Right cardiac atrium (tissue), 5 donors: ENCODE results near the gene HOXB5. TPM values are rescaled to one million over a fixed set of nuclear protein-coding genes. Genes with fewer than 3 reads are reported as not detected.

Source experiments
- ATAC-seq, 2 donors: fragments of 200-7000 bp; cut with Tn5 transposase; one replicate each; pipeline versions ENCODE4 v1.8.0 to v1.9.1; 2020; ENCODE audit warnings: moderate library complexity in 2 of 2, mild to moderate bottlenecking in 1 of 2
- DNase-seq, 3 donors: peaks; one replicate each; pipeline ENCODE4 v3.0.0-alpha.2; 2020
- H3K27ac ChIP-seq: one replicate; pipeline ENCODE4 v1.5.1; 2013; ENCODE audit warnings: mild to moderate bottlenecking, low read length, control low read depth, moderate library complexity
- H3K27me3 ChIP-seq: one replicate; pipeline ENCODE4 v1.6.1; 2013; ENCODE audit not compliant: control insufficient read depth, insufficient read depth
- H3K4me1 ChIP-seq: one replicate; pipeline ENCODE4 v1.6.1; 2013; ENCODE audit warnings: low read length; ENCODE audit not compliant: control insufficient read depth, insufficient read depth
- H3K4me3 ChIP-seq: one replicate; pipeline ENCODE4 v1.5.1; 2013; ENCODE audit warnings: low read length, control low read depth
- H3K9me3 ChIP-seq: one replicate; pipeline ENCODE4 v1.6.1; 2013; ENCODE audit warnings: low read length; ENCODE audit not compliant: control insufficient read depth
- whole genome bisulfite sequencing: extraction: QIAGEN DNeasy Blood & Tissue Kit; methylation state at CpG from one replicate; pipeline ENCODE4 v1.1.7; 2013; 5-methylcytosine and 5-hydroxymethylcytosine counted together
- intact Hi-C, 4 donors: fragments of 100-400 bp; cut with DNase I; formaldehyde crosslinking; loops; one replicate each; pipeline versions ENCODE4 v1.11.0 to v1.14.0; 2022 to 2023
- long read RNA-seq, 4 donors: library from polyadenylated mRNA; unstranded; transcript quantifications; one replicate each; pipeline ENCODE4 v2.0.0, GENCODE V29; 2020 to 2021
- polyA plus RNA-seq: library from polyadenylated mRNA; stranded (reverse); fragments of 200-250 nt; gene quantifications from one replicate; pipeline ENCODE4 v1.2.3, GENCODE V29; 2013
- total RNA-seq, 4 donors: library from RNA; stranded (reverse); fragmentation: NEBNext Ultra II Directional; extraction: Animal tissue kit (Norgen Biotek cat#: 25700); gene quantifications; one replicate each; pipeline ENCODE4 v1.2.1, GENCODE V29; 2021
- donor health status: healthy with polysubstance abuse.
- donor health status: DM: no; HTN: yes; CAD: no.
- donor health status: DM: no; HTN: no; CAD: no.
- donor health status: DM: no; HTN: yes; CAD: no; lungs with severe emphysema.
- donor health status: DM: yes; HTN: yes; CAD: no.

Gene HOXB5
- total RNA-seq, result under 1 TPM in 3 of 4 donors, not detected in 1; 0.12 to 0.37 (median 0.14) TPM
- polyA plus RNA-seq, result 0.14 TPM
- long read RNA-seq, donor 1, result 0 reads
- long read RNA-seq, donor 2, result 0 reads
- long read RNA-seq, donor 3, result 0 reads
- long read RNA-seq, donor 4, result 0 reads

DNA sequence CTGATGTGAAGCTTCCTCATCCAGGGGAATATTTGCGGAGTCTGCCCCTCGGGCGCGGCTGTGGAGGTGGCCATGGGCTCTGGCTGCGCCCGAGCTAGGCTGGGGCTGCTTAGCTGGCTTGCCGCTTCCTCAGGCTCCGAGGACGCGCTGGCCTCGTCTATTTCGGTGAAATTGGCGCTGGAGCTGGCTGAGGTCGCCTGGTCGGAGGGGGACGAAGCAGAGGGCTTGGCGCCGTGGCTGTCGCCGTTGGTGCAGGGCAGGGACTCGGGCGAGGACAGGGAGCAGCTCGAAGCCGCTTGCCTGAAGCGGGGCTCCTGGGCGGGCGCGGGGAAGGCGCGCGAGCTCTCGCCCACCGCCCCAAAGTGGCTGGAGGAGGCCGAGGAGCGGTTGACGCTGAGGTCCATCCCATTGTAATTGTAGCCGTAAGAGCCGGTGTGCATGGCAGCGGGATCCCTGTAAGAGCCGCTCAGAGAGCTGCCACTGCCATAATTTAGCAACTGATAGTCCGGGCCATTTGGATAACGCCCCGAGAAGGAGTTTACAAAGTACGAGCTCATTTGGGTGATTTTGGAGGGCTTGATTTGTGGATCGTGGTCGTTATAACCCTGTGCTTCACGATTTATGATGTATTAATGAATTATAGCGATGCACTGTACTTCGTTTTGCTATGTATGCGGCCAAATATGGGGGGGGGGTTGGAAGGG lies at the start of gene HOXB5:
Gene HOXB5, minus strand, starts transcription at position 654 of the 704 bp plus-strand sequence. Its CDS starts 97 bp downstream, at position 557.
- Histone ChIP-seq H3K4me1 (peaks cover 4% of the 10 kb centered on the region), H3K27ac (no peak within 1 kb of the TSS), H3K27me3 (no peaks in the 10 kb centered on the region), H3K4me3 (peak within 1 kb of the TSS; percentile 6), H3K9me3 (no peaks in the 10 kb centered on the region)
- 2% methylated on average over 50 of the region's 50 CpGs for WGBS
- no peak for DNase-seq
- intact Hi-C loops, result loop anchor here in 2 of 4 donors (10.0 kb wide), 2 partner anchors 238 to 258 kb away; no protein-coding TSS in a partner anchor
- no peak for ATAC-seq

- Histone ChIP-seq H3K4me3 (no peak overlapping the region), H3K27ac (no peak overlapping the region), H3K27me3 (no peaks in the 10 kb centered on the region), H3K4me1 (no peaks in the 10 kb centered on the region), H3K9me3 (no peaks in the 10 kb centered on the region)
- 19% methylated on average over 23 of the region's 23 CpGs for WGBS
- DNase-seq, result no peak
- intact Hi-C loops, result no loop called here
- ATAC-seq, result no peak
Measured at GRCh38 chr17:48642843-48643696, 49.5 kb upstream of the HOXB5 start.

DNA sequence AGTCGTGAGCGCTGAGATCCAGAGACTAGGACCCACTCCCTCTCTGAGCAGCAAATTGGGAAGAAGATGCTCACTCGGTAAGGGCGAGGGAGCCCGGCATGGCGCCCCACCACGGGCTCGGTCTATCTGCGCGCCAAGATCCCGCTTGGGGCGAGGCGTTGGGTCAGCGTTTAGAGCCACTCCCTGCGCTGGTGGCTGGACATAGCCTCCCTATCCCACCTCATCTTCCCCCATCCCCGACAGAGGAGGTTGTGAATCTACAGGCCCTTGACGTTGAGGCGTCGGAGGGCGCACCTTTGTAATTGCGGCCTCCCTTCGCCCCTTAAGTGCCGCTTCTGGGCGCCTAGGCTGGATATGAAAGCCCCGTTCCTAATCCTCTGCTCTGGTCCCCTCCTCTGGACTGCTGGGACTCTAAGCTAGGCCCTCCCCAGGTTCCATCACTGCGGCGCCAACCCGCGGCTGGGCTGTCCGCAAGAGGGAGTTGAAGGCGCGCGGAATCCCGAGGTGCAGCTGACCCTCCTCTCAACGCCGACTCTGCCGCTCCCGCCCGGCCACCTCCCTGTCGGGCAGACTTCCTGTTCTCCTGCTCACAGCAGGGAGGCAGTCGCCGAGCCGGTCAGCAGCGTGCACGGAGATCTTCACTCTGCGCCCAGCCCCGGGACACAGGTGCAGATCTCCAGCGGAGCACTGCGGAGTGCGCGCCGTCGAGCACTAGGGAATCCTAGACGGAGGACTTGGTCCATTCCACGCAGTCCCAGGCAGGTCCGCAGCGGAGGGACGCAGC lies 48.7 kb upstream of the HOXB5 start:
- Histone ChIP-seq H3K4me1 (no peaks in the 10 kb centered on the region), H3K4me3 (no peak overlapping the region), H3K27me3 (no peaks in the 10 kb centered on the region), H3K27ac (no peak overlapping the region), H3K9me3 (no peaks in the 10 kb centered on the region)
- intact Hi-C loops, result no loop called here
- WGBS, result 3% methylated on average over 58 of the region's 58 CpGs
- ATAC-seq, result no peak
- no peak for DNase-seq

DNA sequence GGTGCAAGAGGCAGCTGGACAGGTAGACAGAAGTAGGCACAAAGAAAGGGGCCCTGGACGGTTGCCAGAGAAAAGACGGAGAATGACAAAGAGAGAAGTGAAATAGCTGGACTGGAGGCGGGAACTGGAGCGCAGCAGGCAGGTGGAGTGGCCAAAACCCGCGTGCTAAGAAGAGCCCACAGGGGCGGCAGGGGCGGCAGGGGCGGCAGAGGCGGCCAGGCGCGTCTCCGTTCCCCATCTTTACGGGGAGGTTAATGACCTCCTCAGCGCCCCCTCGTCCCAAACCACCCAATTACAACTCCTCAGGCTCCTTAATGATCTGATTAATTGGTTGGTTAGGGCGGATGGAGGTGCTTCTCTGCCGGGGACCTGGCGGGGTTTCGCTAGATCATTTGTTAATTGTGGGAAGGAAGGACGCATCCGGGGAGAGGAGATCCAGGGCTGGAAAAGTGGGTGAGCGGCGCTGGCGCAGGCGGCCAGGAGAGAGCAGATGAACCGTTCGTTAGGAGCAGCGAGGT lies 48.0 kb upstream of the HOXB5 start:
- H3K9me3 ChIP-seq, result no peaks in the 10 kb centered on the region
- intact Hi-C loops, result no loop called here
- no peaks in the 10 kb centered on the region for H3K4me1 ChIP-seq
- no peak overlapping the region for H3K4me3 ChIP-seq
- no peaks in the 10 kb centered on the region for H3K27me3 ChIP-seq
- ATAC-seq (no peak), DNase-seq (no peak)
- WGBS, result 4% methylated on average over 29 of the region's 29 CpGs
- no peak overlapping the region for H3K27ac ChIP-seq

DNA sequence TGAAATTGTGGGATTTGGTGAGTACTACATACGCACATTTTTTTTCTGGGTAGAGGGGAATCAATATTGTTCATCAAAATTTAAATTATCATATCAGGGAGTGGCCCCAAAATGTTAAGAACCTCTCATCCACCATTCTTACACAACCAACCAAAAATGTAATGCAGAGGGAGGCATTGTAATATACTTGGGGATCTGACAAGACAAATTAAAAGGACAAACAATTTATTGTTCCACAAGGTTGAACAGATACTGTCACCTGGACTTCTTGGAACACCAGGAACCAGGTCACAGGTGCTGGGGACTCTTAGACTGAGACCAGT lies 47.2 kb upstream of the HOXB5 start:
- 35% methylated on average over 1 of the region's 1 CpG for WGBS
- Histone ChIP-seq H3K9me3 (no peaks in the 10 kb centered on the region), H3K27me3 (peaks cover 2% of the 10 kb centered on the region), H3K27ac (no peak overlapping the region), H3K4me1 (no peaks in the 10 kb centered on the region), H3K4me3 (no peak overlapping the region)
- intact Hi-C loops, result no loop called here
- ATAC-seq (no peak), DNase-seq (no peak)

DNA sequence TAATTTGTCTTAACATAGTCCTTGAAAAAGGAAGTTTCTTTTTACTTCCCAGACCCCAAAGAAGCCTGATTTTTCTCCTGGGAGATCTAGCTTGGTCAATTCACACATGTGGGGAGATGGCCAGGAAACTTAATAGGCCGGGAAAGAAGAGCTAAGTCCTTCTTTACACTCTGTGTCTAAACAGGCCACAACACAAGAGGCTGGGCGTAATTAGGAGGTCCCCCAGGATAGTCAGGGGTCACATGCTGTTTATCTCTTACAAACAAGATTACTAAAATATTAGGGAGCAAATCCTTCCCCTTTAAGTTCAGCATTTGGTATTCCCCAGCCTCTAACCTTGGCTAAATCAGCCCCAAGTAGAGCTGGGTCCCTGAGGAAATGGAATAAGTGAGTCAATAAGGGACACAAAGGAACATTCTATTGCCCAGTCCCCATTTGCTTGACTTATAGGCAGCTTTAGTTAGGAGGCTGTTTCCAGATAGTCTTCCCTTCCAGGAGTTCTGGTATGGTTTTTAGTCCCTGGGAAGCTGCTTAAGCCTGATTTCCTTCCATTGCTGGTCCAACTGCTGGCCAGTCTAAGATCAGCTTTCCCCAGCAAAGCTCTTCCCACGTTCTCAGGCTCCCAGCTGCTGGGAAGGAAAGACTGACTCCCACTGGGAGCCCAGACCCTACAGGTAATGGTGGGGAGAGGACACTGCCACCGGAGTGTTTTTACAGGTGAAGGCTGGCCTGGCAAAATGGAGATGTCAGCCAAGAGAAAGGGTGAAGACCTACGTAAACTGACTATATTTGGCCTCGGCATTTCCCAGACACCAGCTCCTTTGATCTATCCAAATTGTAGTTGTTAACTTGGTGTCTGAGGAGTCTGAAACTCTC lies 46.6 kb upstream of the HOXB5 start:
- H3K27ac ChIP-seq, result no peak overlapping the region
- ATAC-seq (no peak), DNase-seq (no peak)
- H3K27me3 ChIP-seq, result peaks cover 4% of the 10 kb centered on the region
- H3K4me1 ChIP-seq, result no peaks in the 10 kb centered on the region
- intact Hi-C loops, result no loop called here
- H3K9me3 ChIP-seq, result no peaks in the 10 kb centered on the region
- WGBS, result 43% methylated on average over 6 of the region's 6 CpGs
- no peak overlapping the region for H3K4me3 ChIP-seq

- ATAC-seq, result no peak
- Histone ChIP-seq H3K4me1 (no peaks in the 10 kb centered on the region), H3K4me3 (no peak overlapping the region), H3K27me3 (peaks cover 4% of the 10 kb centered on the region), H3K27ac (no peak overlapping the region), H3K9me3 (no peaks in the 10 kb centered on the region)
- no peak for DNase-seq
- intact Hi-C loops, result no loop called here
- WGBS, result 19% methylated on average over 5 of the region's 5 CpGs
Measured at GRCh38 chr17:48639136-48639535, 45.6 kb upstream of the HOXB5 start.

DNA sequence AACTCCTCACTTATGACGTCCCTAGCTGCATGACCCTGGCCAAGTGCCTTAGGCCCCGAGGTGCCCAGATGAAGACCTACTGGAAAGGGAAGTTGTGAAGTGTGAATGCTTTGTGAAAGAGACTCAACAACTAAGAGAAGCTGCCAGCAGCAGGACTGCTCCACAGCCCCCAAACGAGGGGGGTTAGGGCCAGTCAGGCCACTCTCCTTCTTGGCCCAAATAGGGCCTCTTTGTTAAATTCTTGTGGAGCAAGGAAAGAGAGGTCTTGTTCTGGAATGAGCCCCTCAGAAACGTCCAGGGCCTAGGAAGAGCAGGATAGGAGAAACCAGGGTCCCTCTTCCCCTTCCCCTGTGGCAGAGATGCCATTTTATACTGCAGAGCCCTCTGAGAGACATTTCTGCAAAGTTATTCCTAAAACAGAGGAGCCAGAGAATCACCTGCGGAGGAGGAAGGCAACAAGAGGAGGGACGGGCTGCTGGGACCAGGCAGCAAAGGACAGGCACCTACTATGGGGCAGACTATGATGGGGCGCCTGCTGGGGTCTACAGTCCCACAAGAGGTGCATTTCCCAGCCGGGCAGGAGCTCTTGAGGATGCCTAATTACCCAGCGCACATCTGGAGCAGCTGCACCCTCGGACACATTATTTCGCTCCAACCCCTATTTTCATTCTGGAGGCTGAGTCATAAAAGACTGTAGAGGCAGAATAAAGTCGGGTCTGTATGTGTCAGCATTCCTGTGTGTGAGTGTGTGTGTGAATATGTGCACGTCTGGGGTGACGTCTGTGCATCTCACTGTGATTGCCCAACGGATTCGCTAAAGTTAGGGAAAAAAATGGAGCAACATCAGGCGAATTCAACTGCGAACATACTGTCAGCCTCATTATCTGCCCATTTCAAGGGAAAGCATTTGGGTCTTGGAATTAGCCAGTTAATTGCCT lies 44.0 kb upstream of the HOXB5 start:
- intact Hi-C loops, result no loop called here
- no peak overlapping the region for H3K4me3 ChIP-seq
- H3K27me3 ChIP-seq, result peaks cover 4% of the 10 kb centered on the region

GRCh38 chr17:48636177-48637018 lies 42.8 kb upstream of the HOXB5 start:
- DNase-seq (peak; percentile 63 to 81 (median 81)), ATAC-seq (peak; percentile 56 to 59)
- Histone ChIP-seq H3K4me1 (no peaks in the 10 kb centered on the region), H3K9me3 (no peaks in the 10 kb centered on the region), H3K4me3 (no peak overlapping the region), H3K27me3 (peaks cover 4% of the 10 kb centered on the region), H3K27ac (no peak overlapping the region)
- intact Hi-C loops, result no loop called here
- 4% methylated on average over 39 of the region's 39 CpGs for WGBS

More for the DNA sequence above, 44.0 kb upstream of the HOXB5 start:
- Histone ChIP-seq H3K27ac (no peak overlapping the region), H3K4me1 (no peaks in the 10 kb centered on the region), H3K9me3 (no peaks in the 10 kb centered on the region)
- DNase-seq (no peak), ATAC-seq (no peak)
- 23% methylated on average over 18 of the region's 18 CpGs for WGBS
